Midbrain (tissue), 1 donor: ENCODE results near the gene ARAP1.

Source experiments
- DNase-seq: peaks from one replicate; lab custom pipeline; 2025; lab: John Stamatoyannopoulos, UW

ARAP1 gene

DNA sequence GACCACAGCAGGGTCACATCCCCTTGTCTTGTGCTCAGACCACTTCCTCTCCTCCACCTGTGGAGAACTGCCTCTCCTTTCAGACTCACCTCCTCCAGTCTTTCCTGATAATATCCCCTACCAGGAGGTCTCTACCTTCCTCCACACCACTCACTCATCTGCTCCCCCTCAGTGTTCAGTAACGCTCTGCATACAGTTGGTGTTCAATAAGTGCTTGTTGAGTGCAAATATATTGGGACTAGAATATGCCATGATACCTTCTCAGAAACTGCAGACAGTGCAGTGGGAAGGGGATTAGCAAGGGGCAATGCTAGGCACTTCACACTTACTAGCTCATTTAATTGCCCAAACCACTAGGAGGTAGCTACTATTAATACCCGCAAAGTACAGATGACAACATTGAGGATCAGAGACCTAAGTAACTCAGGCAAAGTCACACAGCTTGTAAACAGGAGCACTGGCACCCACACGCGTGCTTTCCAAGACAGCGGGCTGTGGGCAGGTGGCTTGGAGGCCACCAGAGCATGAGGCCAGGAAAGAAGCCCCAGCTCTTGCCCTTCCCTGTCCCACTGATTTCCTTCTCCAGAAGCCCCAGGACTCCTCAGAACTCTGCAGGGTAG, 69.9 kb downstream of the ARAP1 start:
- no peak for DNase-seq

DNA sequence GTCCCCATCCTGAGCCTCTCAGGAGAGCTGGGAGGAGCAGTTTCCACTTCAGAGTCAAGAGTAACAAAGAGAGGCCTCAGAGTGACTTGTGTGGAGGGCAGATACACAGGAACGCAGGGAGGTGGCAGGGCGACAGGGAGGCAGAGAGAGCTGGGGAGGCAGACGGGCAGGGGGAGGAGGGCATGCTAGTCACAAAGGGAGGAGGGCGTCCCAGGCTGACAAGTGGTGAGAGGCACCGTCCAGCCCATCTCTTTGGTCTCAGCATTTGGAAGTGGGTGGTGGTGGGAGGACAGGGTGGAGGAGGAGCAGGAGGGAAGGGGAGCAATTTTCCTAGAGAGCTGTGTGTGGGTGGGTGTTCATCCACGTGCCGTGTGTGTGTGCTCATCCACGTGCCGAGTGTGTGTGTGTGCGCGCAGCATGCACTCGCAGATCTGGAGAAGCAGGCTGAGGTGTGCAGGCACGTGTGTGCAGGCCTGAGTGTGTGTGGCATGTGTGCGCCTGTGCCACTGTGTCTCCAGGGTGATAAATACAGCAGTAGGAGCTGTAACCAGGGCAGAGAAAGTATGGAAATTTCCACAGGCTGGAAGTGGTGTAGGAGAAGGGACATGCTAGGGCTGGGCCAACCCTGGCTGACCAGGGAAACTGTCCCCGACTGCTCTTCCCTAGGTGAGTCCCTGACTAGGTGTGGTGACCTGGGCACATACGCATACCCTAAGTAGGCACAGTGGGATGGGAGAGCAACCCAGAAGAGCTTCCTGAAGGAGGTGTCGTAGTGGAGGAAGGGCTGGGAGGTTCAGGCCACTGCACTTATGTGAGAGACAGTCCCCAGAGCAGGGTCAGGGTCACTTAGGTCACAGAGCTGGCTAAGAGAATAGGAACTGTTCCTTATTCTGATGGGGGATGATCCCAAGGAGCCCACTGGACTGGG, 70.7 kb downstream of the ARAP1 start:
- DNase-seq, result no peak

DNA sequence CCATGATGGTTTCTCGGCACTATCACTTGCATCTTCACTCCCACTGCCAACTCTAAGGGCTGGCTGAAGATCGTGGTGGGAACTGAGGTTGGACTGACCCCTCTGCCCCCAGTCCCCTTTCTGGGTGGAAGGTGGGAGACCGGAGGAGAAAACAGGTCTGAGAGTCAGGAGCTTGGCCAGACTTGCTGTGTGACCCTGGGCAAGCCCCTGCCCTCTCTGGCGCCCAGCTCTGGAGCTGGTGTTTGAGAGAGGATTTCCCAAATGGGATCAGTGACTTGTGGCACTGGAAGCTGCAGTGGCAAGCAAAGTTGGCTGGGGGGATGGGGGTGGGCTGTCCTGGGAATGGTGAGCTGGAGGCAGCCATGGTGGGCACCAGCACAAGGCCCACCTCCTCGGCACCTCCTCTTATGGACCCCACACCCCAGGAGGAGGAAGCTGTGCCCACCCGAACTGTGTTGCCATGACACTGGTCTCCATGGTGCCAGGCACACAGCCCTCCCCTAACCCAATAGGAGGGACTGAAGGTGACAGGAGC, 71.5 kb downstream of the ARAP1 start:
- no peak for DNase-seq

DNA sequence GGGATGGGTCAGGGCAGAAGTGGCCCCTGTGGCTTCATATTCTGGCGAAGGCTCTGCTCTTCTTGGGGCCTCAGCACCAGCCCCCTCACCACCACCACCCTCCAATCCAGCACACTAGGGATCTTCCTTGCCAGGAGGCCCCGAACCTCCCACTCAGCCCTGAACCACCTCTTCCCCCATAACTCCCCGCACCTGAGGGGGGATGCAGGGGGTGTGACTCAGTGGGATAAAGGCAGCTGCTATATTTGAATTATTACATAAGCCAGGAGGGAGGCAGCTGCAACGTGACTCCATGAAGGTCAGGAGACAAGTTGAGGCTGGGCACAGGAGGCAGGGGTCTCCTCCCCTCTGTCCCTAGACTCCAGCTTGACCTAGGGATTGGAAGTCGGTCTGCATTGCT, 72.3 kb downstream of the ARAP1 start:
- DNase-seq, result no peak

DNA sequence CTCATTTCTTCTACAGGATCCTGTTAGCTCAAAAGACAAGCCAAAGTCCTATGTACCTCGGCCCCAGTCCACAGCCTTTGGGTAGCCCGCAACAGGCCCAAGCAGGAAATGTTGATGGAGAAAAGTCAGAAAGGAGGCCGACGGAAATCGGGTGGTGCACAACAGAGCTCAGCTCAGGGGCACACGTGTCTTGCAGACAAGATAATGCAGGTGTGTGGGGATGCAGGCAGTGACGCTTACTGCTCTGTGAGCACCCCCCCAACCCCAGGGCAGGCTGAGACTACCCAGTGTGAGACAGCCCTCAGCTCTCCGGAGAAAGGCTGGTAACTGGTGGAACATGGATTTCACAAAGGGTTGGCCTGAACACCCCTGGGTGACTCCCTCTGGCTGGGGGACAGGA, 73.7 kb downstream of the ARAP1 start:
- DNase-seq, result no peak

DNA sequence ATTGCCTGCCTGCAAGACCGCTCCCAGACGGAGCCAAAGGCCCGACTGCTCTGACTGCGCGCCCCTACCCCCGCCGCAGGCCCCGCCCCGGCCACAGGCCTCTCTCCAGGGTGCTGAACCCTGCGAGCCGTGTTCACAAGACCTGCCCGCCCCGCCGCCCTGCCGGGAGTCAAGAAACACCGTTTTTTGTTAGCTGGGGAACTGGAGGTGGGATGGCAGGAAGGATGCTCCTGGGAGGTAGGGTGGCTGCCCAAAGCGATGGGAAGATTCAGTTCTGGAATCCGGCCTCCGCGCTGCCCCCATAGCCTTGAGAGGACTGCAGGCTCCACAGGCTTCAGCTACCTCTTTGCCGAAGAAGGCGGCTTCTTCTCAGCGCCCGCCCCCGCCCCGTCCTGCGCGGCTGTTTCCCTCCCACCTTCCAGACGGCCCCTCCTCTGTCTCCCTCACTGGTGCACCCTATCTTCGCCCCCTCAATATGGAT, 75.3 kb downstream of the ARAP1 start:
- DNase-seq, result no peak

DNA sequence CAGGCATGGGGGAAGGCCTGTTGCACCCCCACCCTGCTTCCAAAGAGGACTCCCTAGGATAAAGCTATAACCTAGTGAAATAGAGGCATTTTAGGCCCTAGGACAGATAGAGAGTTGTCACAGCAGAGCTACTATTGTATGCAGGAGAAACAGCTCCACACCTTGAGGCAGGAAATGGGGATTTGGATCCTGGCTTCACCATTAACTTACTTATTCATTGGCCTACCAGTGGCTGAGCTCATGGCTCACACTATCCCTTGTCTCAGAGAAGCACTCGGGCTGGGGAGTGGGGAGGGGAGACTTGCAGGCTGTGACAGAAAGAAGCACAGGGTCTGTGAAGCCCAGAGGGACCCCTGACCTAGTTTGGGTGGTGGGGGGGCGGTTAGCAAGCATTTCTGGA, 77.0 kb downstream of the ARAP1 start:
- no peak for DNase-seq

DNA sequence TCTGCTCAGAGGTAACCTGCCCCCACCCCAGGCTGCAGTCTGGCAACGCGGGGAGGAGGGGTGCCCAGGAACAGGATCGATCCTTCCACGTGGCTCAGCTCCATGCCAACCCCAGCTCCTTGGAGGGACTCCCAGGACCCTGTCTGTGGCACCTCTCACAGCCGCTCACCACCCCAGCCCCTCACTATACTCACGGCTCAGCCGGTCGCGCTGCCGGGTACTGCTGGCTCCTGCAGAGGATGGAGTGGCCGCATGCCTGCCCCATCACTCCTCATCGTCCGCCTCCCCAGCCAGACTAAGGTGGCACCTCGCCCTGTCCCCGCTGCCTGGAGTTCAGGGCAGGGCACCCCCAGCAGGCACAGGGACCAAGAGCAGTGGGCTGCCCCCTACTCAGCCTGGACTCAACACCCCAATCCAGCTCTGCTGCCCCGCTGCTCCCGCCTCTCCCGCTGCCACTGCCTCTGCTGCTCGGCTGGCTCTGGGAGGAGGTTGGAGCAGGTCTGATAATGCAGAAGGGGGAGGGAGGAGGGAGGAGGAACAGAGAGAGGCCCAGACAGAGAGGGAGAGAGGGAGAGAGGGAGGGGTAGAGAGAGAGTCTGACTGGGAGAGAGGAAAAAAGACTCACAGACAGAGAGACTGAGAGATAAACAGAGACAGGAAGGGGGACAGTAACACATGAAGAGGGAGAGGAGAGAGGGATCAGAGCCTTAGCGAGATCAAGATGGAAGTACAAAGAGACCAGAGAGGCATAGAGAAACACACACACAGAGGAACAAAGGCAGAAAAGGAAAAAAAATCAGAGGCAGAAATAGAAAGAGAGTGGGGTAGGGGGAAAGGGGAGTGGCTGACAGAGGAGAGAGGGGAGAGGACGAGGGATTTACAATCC, 78.0 kb downstream of the ARAP1 start, which contains the start of gene PDE2A:
TSS of gene PDE2A (minus strand) at position 480 of the 886 bp plus-strand sequence. CDS start at position 265, 215 bp downstream.
- DNase-seq, result no peak

DNA sequence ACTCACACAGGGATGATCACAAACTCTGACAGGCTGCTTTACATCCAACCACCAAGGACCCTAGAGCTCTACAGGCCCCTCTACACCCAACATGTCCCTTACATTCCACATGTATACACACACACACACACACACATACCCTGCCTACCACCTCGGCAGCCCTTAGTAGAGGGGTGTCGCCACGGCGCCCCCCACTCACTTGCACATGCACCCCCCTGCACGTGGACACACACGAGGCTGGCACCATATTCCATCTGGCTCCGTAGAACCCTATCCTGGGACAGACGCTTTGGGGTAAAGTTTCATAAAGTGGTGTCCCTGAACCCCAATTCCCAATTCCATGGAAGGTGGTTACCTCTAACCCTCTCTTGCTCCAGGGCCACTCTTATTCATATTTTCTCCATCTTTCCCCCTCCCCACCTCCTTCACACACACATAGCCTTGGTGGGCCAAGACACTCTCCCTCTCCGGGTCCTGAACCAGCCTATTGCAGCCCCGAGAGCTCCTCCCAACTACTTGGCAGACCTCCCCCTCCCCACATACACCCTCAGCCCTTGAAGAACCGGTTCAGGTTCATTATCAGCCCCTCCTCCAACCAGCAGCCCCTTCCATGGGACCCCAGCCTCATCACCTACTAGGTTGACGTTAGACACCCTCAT, 78.8 kb downstream of the ARAP1 start:
- no peak for DNase-seq

DNA sequence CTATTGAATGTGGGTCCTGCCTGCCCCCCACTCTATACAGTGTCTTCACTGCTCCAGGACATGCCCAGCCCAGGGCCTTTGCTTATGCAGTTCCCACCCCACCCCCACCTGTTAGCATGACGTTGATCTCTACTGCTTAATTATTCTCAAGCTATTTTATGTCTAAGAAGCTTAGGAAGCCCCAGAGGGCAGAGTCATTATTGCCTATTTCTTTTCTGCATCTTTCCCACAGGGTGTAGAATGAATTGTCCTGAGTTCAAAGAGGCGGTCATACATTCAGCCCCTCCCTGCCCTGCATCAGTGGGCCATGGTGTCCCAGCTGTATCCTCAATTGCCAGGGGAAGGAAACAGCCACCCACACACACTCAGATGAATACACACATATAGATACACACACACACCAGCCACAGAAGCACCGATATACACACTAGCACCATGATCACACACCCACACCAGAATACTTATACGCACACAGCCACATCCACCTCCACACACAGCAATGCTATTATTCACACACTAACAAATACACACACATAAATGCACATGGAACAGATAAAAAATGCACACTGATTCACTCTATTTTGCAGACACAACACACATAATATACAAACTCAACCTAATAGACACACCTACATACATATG, 79.5 kb downstream of the ARAP1 start:
- no peak for DNase-seq

DNA sequence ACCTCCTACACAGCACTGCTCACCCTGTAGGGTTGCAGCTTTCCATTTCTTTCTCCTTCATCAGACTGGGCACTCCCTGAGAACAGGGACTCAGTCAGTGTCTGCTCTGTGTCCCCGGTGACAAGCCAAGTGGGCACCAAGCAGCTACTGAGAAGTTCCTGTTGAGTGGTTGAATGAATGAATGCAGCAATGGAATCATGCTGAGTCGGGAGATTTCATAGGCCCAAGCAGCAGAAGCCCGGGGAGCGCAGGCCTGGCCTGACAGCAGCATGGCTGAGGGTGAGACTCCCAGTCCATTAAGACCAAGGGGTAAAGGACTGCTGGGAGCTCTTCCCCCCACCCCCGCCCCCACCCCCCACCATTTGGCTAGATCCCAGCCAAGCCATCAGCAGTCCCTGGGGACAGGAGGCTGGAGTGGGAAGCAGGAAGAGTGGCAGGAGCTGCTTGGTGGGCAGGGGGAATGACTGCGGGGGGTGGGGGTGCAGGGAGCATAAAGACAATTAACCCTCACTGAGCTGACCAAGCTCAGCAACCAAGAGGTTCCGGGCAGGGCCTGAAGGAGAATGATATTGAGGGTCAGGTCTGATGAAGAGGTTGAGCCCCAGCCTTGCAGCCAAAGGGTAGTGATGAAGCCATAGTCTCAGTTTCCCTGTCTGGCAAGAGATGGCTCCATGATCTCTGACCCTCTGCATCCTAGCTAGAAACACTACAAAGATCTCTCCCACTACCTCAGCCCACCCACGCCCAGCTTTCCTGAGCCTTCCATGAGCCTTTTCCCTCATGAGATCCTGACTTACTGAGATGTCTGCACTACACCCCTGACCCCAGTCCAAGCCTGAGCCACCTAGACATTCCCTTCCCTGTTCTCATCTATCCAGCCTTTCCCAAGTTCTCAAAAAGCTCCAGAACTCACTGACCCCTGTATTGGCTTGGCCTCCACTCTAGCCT, 80.8 kb downstream of the ARAP1 start:
- DNase-seq, result no peak

DNA sequence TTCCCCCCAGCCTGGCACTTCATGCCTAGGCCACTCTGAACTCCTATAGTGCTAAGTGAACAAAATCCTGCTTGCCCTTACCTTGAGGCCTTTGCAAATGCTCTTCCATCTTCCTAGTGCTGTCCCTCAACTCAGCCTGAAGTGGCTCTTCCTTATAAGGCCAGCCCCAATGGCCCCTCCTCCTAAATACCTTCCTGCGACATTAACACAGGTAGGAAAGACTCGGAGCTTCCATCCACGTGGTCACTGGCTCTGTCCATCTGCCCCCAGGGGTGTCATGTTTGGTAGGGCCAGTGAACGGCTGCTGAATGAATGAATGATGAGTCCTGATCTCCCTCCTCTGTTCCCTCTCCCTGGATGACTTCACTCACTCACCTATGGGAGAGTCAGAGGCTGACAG, 82.2 kb downstream of the ARAP1 start:
- no peak for DNase-seq

DNA sequence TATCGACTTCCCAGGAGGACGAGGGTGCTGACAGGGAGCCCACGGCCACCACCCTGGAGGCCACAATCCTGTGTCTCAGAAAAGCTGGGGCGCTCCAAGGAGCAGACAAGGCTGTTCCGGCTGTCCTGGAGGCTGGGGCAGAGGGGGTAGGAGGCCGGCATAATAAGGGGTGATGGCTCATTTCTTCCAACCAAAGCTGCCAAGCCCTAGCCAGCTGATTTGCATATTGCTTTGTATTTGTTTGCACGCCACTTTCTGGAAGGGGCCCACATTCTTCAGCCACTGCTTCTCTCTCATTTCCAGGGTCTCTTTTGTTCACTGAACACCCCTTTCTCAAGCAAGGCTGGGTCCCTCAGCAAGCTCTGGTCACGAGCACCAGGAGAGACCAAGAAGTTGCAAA, 82.7 kb downstream of the ARAP1 start:
- DNase-seq, result no peak

DNA sequence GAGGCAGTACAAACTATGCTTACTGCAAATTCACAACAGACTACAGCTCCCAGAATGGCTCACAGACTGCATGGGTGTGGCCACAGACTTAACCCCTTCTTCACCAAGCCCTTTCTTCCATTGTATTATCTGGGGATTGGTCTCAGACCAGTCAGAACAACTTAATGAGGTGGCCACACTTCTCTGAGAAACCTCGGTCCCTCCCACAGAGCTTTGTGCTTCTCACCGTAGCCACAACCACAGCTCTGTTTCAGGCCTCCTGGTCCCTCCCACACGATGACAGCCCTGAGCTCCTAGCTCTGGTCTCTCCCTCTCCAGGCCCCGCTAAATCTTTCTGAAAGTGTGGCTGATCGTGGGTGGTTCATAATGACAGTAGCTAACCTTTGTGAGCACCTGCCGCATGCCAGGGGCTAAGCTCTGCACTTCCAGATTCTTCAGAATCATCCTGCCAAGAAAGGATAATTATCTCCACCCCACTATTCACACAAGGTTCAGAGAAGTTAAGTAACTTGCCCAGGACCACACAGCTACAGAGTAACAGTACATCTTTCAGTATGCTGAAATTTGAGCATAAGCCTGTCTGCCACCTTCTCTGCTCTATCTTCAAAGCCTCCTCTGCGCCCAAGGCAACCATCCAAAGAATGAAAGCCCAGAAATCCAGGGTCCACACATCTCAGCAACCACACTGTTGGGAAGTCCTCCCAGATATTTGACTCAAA, 83.4 kb downstream of the ARAP1 start:
- DNase-seq, result no peak

DNA sequence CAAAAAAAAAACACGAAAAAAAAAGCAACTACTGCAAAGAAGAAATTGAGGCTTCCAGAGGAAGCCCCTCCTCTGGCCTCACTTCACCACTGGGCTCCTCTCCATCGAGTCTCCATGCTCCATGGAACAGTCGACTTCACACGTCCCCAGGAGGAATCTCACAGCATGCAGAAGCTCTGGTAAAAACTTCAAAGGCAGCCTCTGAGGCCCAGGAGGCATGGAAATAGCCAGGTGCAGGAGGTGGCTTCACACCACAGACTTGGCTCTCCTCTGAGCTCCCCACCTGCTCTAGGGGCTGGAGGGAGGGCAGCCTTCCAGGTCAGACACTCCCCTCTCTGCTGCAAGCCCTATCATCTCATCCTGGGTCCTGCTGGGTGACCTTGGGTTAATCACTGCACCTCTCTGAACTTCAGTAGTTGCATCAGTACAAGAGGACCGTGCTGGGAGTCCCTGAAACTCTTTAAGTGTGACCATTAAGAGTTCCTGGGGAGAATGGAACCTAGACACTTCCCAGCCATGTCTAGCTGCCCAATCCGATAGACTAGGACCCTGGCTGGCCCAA, 86.2 kb downstream of the ARAP1 start:
- DNase-seq, result no peak

DNA sequence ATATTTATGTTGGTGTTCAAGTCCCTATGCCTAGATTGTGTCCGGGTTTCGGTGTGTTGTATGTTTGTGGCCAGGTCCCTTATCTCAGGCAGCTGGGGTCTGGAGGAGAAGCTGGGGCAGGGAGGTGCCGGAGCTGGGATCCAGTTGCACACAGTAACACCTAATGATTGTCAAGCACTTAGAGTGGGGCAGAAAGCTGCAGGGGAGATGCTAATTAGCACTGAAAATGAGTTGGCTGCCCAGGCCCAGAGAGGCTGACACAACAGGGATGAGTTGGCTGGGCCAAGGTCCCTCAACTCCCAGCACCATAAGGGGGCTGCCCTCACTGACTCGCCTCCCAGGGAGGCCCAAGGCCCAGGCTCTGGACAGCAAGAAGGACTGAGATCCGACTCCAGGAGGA, 90.2 kb downstream of the ARAP1 start:
- DNase-seq, result no peak

DNA sequence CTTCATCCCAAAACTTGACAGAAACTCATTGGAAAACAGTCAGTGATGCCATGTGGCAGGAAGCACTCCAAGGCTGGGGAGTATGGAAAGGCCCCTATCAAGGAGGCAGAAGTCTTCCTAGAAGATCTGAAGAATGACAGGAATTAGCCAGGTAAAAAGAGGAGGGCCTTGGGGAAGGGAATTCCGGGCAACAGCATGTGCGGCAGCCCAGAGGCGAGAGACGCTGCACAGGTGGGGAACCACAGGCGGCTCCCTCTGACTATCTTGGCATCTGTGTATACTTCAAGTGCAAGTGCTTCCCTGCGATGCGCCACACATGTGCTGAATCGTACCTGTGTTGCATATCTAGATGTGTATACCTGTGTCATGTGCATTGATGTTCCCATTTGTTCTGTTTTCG, 90.7 kb downstream of the ARAP1 start:
- DNase-seq, result no peak

DNA sequence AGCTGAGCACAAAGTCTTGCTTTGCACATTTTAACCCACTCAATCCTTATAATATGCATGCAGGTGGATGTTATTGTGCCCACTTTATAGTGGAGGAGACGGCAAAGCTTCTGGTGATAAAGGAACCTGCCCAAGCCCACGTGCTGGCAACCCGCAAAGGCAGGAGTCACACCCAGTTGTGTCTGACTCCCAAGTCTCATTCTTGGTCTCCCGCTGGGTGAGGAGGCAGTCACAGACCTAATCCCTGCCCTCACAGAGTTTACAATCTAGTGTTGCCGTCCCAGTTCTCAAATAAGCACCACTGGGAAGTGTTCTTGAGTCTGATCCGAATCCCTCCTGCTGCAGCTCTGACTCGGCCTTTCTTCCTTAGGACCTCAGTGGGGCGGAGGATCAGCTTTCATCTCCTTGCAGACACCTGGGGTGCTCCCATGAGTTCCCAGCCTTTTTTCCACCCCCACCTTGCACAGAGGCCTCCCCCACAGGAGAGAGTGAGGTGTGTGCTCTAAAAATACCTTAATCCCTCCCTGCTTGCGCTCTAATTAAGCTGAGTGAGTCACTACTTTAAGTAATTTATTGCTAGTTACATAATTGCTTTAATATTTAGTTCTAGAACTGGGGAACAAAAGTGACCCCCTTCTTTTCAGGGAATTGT, 93.1 kb downstream of the ARAP1 start:
- no peak for DNase-seq
